Tibial nerve (tissue), 4 donors: Measurements from ENCODE around the gene DBH. TPM values are rescaled to one million over a fixed set of nuclear protein-coding genes. Genes with fewer than 3 reads are reported as not detected.

Source experiments
- DNase-seq, 2 donors: peaks; one replicate each; pipeline ENCODE4 v3.0.0-alpha.2; 2019; ENCODE audit warnings: low spot score in 2 of 2
- H3K27ac ChIP-seq, 4 donors: fragments of 200-600 bp; sonication (generic) in 3 of 4; one replicate each; pipeline ENCODE4 v1.5.1; 2017 to 2019; ENCODE audit warnings: mild to moderate bottlenecking in 1 of 4
- H3K27me3 ChIP-seq, 2 donors: fragments of 200-600 bp; sonication (generic) in 1 of 2; one replicate each; pipeline versions ENCODE4 v1.5.1 to v1.6.0; 2017 to 2019
- H3K36me3 ChIP-seq, 3 donors: fragments of 200-600 bp; sonication (generic); one replicate each; pipeline ENCODE4 v1.5.1; 2018 to 2019
- H3K4me1 ChIP-seq, 4 donors: fragments of 200-600 bp; sonication (generic) in 3 of 4; one replicate each; pipeline ENCODE4 v1.5.1; 2017 to 2019
- H3K4me3 ChIP-seq, 4 donors: fragments of 200-600 bp; sonication (generic) in 3 of 4; one replicate each; pipeline ENCODE4 v1.5.1; 2017 to 2019; ENCODE audit warnings: mild to moderate bottlenecking in 1 of 4, moderate library complexity in 1 of 4
- H3K9me3 ChIP-seq, 4 donors: fragments of 200-600 bp; sonication (generic) in 3 of 4; one replicate each; pipeline ENCODE4 v1.5.1; 2017 to 2019
- EP300 ChIP-seq, 2 donors: sonication (generic); formaldehyde crosslinking; IDR thresholded peaks; one replicate each; pipeline ENCODE4 v1.6.1; 2017; ENCODE audit warnings: antibody characterized with exemption in 2 of 2, mild to moderate bottlenecking in 1 of 2
- POLR2A ChIP-seq, 2 donors: fragments of 450-650 bp; IDR thresholded peaks; one replicate each; pipeline ENCODE4 v1.6.1; 2017; ENCODE audit warnings: antibody characterized with exemption in 2 of 2, mild to moderate bottlenecking in 2 of 2, moderate library complexity in 2 of 2
- WGBS, 2 donors: methylation state at CpG; one replicate each; pipeline ENCODE4 v1.1.5; 2018; 5-methylcytosine and 5-hydroxymethylcytosine counted together
- total RNA-seq, 4 donors: library from RNA; depleted of rRNA; stranded (reverse); fragments of >200 nt; gene quantifications; one replicate each; pipeline ENCODE4 v1.1.0, GENCODE V29; 2016
- TF ChIP-seq, protein P1 (sequence below), 5 experiments: fragments of 200-600 bp in 3 of 5; fragments of 450-650 bp in 2 of 5; sonication (generic) in 3 of 5; IDR thresholded peaks; one replicate each; pipeline ENCODE4 v1.5.1; 2016 to 2019; ENCODE audit warnings: antibody characterized with exemption in 5 of 5, mild to moderate bottlenecking in 3 of 5, moderate library complexity in 2 of 5

The DBH gene
- total RNA-seq, 4 donors from 2014 or later = under 0.01 to 1.2 (median 0.22) TPM; not detected in 1

- Histone ChIP-seq H3K36me3 (peaks cover 0 to 17% (median 0%) of the 10 kb centered on the region in 3 donors), H3K9me3 (no peaks in the 10 kb centered on the region), H3K27ac (peak overlapping the region in 1 of 4 donors; percentile 76), H3K27me3 (no peaks in the 10 kb centered on the region), H3K4me1 (peaks cover 0 to 13% (median 0%) of the 10 kb centered on the region in 4 donors), H3K4me3 (no peak overlapping the region)
- DNase-seq = no peak
- no peak for TF ChIP-seq EP300 (IDR thresholded peaks at IDR 0.05)
- TF ChIP-seq POLR2A (IDR thresholded peaks at IDR 0.05) = no peak
- TF ChIP-seq, protein P1, sequence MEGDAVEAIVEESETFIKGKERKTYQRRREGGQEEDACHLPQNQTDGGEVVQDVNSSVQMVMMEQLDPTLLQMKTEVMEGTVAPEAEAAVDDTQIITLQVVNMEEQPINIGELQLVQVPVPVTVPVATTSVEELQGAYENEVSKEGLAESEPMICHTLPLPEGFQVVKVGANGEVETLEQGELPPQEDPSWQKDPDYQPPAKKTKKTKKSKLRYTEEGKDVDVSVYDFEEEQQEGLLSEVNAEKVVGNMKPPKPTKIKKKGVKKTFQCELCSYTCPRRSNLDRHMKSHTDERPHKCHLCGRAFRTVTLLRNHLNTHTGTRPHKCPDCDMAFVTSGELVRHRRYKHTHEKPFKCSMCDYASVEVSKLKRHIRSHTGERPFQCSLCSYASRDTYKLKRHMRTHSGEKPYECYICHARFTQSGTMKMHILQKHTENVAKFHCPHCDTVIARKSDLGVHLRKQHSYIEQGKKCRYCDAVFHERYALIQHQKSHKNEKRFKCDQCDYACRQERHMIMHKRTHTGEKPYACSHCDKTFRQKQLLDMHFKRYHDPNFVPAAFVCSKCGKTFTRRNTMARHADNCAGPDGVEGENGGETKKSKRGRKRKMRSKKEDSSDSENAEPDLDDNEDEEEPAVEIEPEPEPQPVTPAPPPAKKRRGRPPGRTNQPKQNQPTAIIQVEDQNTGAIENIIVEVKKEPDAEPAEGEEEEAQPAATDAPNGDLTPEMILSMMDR (IDR thresholded peaks at IDR 0.05) = no peak
- WGBS, 2 donors = 93 to 94% methylated on average over 25 of the region's 25 CpGs
These were observed 56.3 kb downstream of the DBH start for GRCh38 chr9:133692364-133692985.

GRCh38 chr9:133693116-133693515 lies 57.0 kb downstream of the DBH start:
- H3K36me3 ChIP-seq = peaks cover 0 to 17% (median 0%) of the 10 kb centered on the region in 3 donors
- WGBS, 2 donors = 80 to 81% methylated on average over 9 to 10 of the region's 10 CpGs
- H3K27ac ChIP-seq = peak overlapping the region in 1 of 4 donors; percentile 76
- no peak overlapping the region for H3K4me3 ChIP-seq
- TF ChIP-seq POLR2A (IDR thresholded peaks at IDR 0.05) = no peak
- no peak for TF ChIP-seq EP300 (IDR thresholded peaks at IDR 0.05)
- TF ChIP-seq, protein P1 (IDR thresholded peaks at IDR 0.05) = no peak
- no peaks in the 10 kb centered on the region for H3K27me3 ChIP-seq
- H3K4me1 ChIP-seq = peaks cover 0 to 13% (median 0%) of the 10 kb centered on the region in 4 donors
- no peak for DNase-seq
- no peaks in the 10 kb centered on the region for H3K9me3 ChIP-seq

DNA sequence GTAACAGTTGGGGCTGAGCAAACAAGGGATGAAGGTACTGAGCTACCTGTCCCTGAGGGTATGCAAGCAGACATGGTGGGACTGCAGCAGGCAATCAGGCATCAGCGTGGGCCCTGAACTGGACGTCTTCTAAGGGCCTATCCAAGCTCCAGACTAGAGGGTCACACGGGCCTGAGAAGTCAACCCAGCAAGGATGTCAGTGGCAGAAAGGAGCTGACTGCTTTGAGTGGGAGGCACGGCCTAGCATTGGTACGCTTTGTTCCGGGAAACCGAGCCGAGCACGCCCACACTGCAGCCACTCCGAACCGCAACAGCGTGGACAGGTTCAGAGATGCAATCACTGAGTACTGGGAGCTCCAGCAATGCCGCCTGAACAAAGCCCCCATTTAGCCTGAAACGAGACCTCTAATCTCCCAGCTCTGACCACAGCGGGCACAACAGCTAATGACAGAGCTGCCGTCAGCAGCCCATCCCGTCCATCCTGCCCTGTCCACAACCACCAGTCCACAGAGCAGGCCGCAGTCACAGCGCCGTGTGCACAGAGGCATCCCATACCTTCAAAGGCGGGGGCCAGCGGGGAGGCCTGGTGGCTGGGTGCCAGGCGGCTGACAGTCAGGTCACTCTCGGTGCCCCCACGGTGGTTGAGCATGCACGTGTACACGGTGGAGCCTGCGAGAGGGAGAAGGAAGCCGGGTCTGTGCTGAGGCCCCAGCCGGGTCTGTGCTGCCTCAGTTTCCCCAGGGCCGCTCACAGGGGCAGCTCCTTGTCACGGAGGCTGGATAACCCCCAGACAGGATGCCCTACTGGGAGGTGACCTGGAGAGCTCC lies 57.8 kb downstream of the DBH start:
- H3K4me1 ChIP-seq = peaks cover 0 to 13% (median 0%) of the 10 kb centered on the region in 4 donors
- WGBS, 2 donors = 50 to 56% methylated on average over 27 to 32 of the region's 32 CpGs
- DNase-seq = no peak
- H3K27ac ChIP-seq = peak overlapping the region in 1 of 4 donors; percentile 76
- no peaks in the 10 kb centered on the region for H3K9me3 ChIP-seq
- H3K36me3 ChIP-seq = peaks cover 0 to 17% (median 0%) of the 10 kb centered on the region in 3 donors
- TF ChIP-seq POLR2A (IDR thresholded peaks at IDR 0.05) (no peak), EP300 (IDR thresholded peaks at IDR 0.05) (peak in 1 of 2 donors; percentile 54)
- TF ChIP-seq, protein P1 (IDR thresholded peaks at IDR 0.05) = no peak
- no peak overlapping the region for H3K4me3 ChIP-seq
- no peaks in the 10 kb centered on the region for H3K27me3 ChIP-seq

- no peak for DNase-seq
- Histone ChIP-seq H3K4me1 (peaks cover 0 to 13% (median 0%) of the 10 kb centered on the region in 4 donors), H3K27ac (peak overlapping the region in 1 of 4 donors; percentile 76), H3K36me3 (peaks cover 0 to 20% (median 0%) of the 10 kb centered on the region in 3 donors), H3K9me3 (no peaks in the 10 kb centered on the region), H3K27me3 (no peaks in the 10 kb centered on the region), H3K4me3 (no peak overlapping the region)
- TF ChIP-seq POLR2A (IDR thresholded peaks at IDR 0.05) (no peak), EP300 (IDR thresholded peaks at IDR 0.05) (no peak)
- TF ChIP-seq, protein P1 (IDR thresholded peaks at IDR 0.05) = no peak
- WGBS, 2 donors = 57 to 69% methylated on average over 3 of the region's 3 CpGs
These were observed 58.5 kb downstream of the DBH start for GRCh38 chr9:133694686-133695085.

DNA sequence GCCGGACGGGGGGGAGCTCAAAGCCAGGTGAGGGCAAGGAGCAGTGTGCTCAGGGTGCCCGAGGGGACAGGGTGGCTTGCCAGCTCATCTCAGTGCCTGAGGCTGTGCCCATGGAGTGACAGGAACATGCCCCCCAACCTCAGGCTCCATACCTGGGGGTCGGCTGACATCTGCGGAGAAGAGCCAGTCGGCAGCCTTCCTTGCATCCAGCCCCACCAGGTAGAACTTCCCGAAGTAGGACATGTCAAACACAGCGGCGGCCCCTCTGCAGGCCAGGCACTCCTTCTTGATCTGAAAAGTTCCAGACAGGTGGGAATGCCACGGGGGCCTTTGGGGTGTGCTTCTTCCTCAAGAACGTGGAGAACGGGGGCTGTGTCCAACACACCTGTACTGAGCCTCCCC lies 59.9 kb downstream of the DBH start:
- peaks cover 0 to 1% of the 10 kb centered on the region in 2 donors for H3K27me3 ChIP-seq
- H3K4me3 ChIP-seq = no peak overlapping the region
- peaks cover 0 to 13% (median 0%) of the 10 kb centered on the region in 4 donors for H3K4me1 ChIP-seq
- TF ChIP-seq EP300 (IDR thresholded peaks at IDR 0.05) (no peak), POLR2A (IDR thresholded peaks at IDR 0.05) (no peak)
- TF ChIP-seq, protein P1 (IDR thresholded peaks at IDR 0.05) = no peak
- H3K36me3 ChIP-seq = peaks cover 0 to 27% (median 0%) of the 10 kb centered on the region in 3 donors
- H3K27ac ChIP-seq = no peak overlapping the region
- 84 to 95% methylated on average over 12 of the region's 12 CpGs for WGBS, 2 donors
- no peak for DNase-seq
- H3K9me3 ChIP-seq = no peaks in the 10 kb centered on the region
